ENCODE measurements around the gene EFCAB8.

Gene EFCAB8

DNA sequence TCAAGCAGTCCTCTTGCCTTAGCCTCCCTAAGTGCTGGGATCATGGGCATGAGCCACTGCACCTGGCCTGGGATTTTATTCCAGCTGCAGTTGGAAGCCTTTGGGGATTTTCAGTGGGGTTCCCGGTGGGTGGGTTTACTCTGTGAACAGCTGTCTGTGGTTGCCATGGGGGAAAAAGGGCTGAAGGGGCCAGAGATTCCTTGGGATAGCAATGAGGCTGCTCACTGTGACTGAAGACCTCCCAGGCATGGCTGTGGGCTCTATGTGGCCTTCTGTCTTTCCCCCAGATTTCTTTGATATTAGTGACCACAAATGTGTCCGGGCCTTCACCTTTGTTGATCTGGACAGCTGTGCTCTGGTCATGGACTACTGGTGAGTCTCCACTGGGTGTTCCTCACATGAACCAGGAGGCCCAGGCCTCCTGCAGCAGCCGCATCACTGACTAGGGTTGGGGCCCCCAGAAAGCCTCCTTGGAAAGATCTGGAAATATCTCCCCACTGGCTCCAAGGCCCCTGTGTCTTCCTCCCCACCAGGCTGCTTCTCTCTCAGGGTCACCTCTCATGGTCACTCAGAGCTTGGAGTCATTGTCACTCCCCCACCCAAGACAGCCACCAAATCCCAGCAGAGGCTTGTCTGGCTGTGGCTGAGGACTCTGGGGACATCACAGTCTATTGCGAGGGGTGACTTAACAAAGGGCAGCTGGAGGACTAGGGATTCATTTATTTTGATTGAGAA is 33.4 kb downstream of the EFCAB8 start:
- TF ChIP-seq, protein P1, sequence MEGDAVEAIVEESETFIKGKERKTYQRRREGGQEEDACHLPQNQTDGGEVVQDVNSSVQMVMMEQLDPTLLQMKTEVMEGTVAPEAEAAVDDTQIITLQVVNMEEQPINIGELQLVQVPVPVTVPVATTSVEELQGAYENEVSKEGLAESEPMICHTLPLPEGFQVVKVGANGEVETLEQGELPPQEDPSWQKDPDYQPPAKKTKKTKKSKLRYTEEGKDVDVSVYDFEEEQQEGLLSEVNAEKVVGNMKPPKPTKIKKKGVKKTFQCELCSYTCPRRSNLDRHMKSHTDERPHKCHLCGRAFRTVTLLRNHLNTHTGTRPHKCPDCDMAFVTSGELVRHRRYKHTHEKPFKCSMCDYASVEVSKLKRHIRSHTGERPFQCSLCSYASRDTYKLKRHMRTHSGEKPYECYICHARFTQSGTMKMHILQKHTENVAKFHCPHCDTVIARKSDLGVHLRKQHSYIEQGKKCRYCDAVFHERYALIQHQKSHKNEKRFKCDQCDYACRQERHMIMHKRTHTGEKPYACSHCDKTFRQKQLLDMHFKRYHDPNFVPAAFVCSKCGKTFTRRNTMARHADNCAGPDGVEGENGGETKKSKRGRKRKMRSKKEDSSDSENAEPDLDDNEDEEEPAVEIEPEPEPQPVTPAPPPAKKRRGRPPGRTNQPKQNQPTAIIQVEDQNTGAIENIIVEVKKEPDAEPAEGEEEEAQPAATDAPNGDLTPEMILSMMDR (IDR thresholded peaks at IDR 0.05; ENCODE audit: insufficient read depth, low read depth, low read length, missing control alignments): no peak
- no peak overlapping the region for H3K4me3 ChIP-seq (ENCODE audit: low read length)
- DNase-seq (ENCODE audit: low read depth): no peak

DNA sequence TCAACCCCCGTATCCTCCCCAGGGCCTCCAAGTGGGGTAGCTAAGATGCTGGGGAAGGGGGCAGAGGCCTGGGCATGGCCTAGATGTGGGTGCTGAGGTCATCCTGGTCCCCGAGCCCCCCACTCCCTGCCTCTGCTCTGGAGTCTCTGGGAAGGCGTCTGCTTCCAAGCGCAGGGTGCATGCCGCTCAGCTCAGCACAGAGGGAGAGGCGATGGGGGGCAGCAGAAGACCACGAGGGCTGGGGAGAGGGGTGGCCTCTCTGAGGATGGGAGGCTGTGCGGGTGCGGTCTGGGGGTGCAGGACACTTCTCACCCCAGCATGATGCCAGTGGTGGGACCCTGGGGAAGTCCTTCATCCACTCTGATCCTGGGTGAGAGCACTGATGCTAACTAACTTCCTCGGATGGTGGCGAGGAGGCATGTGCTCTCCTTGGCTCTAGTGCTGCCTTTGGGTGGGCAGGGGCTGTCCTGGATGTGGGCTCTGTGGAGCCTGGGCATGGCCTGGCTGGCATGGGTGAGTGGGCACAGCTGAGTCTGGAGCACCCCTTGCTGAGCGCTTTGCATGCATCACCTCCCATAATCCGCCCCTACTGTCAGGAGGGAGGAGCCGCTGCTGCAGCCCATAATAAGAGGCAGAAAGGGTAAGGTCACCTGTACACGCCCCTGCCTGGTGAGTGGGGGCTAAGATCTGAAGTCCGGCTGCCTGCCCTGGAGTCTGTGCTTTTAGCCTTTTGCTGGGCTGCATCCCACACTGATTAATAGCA is 34.7 kb downstream of the EFCAB8 start:
- H3K4me3 ChIP-seq (ENCODE audit: low read length): no peak overlapping the region
- TF ChIP-seq, protein P1 (IDR thresholded peaks at IDR 0.05; ENCODE audit: insufficient read depth, low read depth, low read length, missing control alignments): no peak
- DNase-seq (ENCODE audit: low read depth): no peak

DNA sequence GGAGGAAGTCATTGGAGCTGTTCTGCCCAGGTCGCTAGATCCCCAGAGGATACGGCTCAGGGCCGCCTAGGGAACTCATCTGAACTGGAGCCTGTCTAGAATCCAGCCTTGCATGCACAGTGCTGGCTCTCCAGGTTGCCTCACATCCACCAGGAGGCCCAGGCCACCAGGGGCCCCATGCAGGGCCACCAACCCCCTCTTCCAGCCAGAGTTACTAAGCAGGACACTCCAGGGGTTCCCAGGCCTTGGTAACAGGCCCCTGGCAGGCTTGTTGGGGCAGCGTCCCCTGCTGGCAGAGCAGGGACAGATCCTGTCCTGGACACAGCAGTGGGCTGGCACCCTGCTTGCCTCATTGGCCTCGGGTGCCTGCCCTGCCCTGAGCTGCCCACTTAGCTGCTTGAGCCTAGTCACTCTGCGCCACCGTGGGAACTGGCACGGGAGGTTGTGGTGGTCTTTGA is 35.3 kb downstream of the EFCAB8 start:
- peak; percentile 17 for DNase-seq (ENCODE audit: low read depth)
- TF ChIP-seq, protein P1 (IDR thresholded peaks at IDR 0.05; ENCODE audit: insufficient read depth, low read depth, low read length, missing control alignments): peak; percentile 46
- H3K4me3 ChIP-seq (ENCODE audit: low read length): no peak overlapping the region

DNA sequence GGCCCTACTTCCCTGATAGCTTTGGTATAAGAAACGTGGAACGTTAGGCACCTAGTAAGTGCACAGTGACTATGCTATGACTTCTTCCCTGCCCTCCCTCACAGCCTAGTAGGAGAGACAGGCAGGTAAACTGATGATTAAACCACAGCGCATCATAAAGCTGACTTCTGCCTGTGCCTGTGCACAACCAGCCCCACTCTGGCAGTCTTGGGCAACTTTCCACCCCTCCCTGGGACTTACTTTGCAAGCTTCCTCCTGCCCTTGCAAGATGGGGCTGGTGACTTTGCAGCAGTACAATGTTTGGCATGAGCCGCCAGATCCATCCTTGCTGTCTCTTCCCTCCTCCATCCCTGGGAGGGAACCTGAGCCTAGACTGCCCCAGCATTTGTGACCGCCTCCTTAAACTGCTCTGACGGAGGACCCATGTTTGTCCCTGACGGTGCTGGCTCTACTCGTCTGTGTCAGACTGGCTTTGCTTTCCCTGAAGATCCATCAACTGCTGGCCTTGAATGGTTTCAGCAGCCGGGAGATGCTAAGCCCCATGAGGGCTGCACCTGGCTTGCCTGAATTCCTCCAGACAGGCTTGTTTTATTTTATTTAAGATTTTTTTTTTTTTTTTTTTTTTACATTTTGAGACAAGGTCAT is 36.1 kb downstream of the EFCAB8 start:
- TF ChIP-seq, protein P1 (IDR thresholded peaks at IDR 0.05; ENCODE audit: insufficient read depth, low read depth, low read length, missing control alignments): no peak
- H3K4me3 ChIP-seq (ENCODE audit: low read length): no peak overlapping the region
- peak; percentile 89 for DNase-seq (ENCODE audit: low read depth)

DNA sequence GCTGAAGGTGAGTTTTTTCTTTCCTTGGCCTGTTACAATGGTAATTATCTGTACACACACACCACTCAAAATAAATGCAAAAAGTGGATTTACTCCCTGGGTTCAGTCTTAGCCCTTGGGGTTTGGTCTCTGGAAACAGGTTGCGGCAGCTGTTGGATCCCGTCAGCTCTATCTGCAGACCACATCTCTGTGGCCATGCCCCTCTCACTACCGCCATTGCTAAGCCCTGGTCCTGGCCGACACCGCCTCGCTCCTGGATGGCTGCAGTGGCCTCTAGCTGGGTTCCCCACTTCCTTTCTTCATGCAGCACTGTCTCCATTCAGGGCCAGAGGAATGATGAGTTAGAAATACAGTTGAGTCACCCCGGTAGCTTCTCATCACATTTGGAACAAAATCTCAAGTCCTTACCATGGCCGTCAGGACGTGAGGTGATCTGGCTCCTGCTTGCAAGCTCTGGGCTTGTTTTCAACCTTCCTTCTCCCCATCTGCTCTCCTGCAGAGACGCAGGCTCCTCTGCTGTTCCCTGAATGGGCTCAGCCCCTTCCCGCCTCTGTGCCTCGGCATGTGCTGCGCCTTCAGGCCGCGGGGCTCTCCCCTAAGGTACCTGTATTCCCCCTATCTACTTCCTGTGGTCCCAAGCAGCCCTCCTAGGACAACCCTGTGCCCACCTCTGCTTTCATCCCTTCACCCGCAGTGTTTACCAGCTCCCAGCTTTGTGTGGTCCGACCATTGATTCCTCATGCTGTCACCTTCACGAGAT is 38.0 kb downstream of the EFCAB8 start:
- H3K4me3 ChIP-seq (ENCODE audit: low read length): no peak overlapping the region
- DNase-seq (ENCODE audit: low read depth): no peak
- TF ChIP-seq, protein P1 (IDR thresholded peaks at IDR 0.05; ENCODE audit: insufficient read depth, low read depth, low read length, missing control alignments): no peak

DNA sequence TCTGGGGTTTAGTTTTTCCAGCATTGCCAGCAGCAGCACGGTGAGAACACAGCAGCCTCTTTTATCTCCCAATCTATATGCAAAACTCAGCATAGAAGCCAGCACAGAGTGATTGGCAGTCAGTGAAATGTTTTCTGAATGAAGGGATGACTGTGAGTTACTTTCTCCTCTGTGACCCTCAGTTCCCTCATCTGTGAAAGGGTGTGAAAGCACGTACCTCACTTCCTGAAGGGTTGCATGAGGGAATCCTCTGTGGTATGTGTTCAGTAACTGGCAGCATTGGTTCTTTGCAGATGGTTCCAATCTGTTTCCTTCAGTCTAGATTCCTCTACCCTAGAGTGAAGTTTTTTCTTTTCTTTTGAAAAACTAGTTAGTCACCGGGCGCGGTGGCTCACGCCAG is 40.0 kb downstream of the EFCAB8 start:
- TF ChIP-seq, protein P1 (IDR thresholded peaks at IDR 0.05; ENCODE audit: insufficient read depth, low read depth, low read length, missing control alignments): no peak
- DNase-seq (ENCODE audit: low read depth): no peak
- no peak overlapping the region for H3K4me3 ChIP-seq (ENCODE audit: low read length)
